ENCODE measurements around the gene LRRC8B. TPM values are rescaled to one million over a fixed set of nuclear protein-coding genes. Genes with fewer than 3 reads are reported as not detected.

The LRRC8B gene
- total and polyA plus RNA-seq, 9 donors, result 2.4 to 4.7 (median 2.8) TPM

DNA sequence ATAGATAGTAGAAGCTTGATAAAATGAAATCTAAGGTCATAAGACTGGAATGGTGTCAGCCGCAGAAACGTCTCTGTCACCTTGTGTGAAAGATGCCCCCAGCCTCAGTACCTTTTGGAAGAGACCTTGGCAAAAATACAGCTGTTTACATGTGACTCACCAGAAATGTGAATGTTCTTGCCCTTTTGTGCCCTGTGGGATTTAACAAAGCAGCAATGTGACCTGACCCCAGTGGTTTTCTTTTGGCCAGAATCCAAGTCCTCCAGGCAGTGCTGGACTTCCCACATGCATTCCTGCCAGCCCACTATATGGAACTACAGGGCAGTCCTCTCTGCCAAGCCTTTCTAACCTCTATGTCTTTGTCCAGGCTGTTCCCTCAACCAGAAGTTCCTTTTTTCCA lies 81.1 kb downstream of the LRRC8B start:
- Histone ChIP-seq H3K4me3 (ENCODE audit: low read length) (no peak overlapping the region), H3K9me3 (replicated peaks; ENCODE audit: control insufficient read depth, low read depth, low read length) (no peaks in the 10 kb centered on the region), H3K27me3 (ENCODE audit: control insufficient read depth, insufficient read depth, low read length) (no peaks in the 10 kb centered on the region), H3K27ac (ENCODE audit: low read length) (no peak overlapping the region), H3K4me1 (ENCODE audit: control insufficient read depth, insufficient read depth, low read length) (peaks cover 5% of the 10 kb centered on the region), H3K36me3 (ENCODE audit: control insufficient read depth, insufficient read depth, low read length) (no peaks in the 10 kb centered on the region)
- 67% methylated on average over 2 of the region's 2 CpGs for WGBS (ENCODE audit: insufficient coverage)
- DNase-seq, result no peak

DNA sequence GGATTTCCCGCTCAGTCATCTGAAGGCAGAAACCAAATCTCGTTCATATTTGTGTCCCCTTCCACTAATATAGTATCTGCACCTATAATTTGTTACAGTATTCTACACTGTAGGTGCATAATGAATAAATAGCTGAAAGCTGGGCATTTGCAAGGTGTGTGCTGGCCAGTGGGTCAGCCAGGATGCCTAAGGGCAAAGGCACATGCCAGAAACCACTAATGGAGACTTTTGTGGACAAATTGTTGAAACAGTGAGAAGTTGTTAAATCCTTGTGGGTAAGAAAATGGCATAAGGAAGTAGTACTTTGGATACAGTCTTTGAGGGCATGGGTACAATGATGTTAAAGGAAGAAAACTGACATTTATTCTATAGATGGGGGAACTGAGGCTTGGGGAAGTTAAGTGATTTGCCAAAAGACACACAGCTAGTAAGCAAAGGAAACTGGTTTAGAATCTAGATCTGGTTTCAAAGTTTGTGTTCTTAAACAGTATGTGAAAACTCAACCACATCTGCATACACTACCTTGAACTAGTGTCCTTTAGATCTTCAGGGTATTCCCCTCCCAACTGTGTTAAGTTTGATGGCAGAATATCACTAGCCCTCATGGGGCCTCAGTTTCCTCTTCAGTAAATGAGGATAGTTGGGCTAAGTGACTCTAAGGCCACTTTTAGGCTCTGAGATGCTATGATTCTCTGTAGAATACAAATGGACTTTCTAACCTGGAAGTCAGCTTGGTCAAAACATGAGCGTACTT lies 81.8 kb downstream of the LRRC8B start:
- WGBS (ENCODE audit: insufficient coverage), result 100% methylated on average over 1 of the region's 3 CpGs
- H3K27ac ChIP-seq (ENCODE audit: low read length), result no peak overlapping the region
- H3K36me3 ChIP-seq (ENCODE audit: control insufficient read depth, insufficient read depth, low read length), result no peaks in the 10 kb centered on the region
- H3K4me1 ChIP-seq (ENCODE audit: control insufficient read depth, insufficient read depth, low read length), result peaks cover 5% of the 10 kb centered on the region
- H3K9me3 ChIP-seq (replicated peaks; ENCODE audit: control insufficient read depth, low read depth, low read length), result no peaks in the 10 kb centered on the region
- H3K27me3 ChIP-seq (ENCODE audit: control insufficient read depth, insufficient read depth, low read length), result no peaks in the 10 kb centered on the region
- no peak overlapping the region for H3K4me3 ChIP-seq (ENCODE audit: low read length)
- no peak for DNase-seq

DNA sequence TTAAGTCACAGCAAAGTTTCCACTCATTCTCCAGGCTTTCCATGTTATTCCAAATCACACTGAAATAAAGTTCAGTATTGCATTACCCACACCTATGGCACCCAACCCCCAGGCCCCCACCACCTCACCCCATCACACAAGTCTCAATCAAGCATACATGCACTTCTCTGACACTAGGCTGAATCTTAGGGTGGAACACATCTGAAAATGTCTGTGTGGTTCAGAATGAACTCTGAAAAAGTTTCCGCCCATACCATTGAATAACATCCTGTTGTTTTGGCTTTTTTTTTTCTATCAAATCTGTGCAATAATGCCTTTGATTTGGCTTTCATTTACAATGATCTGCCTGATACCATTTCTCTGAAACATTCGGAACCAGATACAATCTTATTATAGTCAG lies 82.5 kb downstream of the LRRC8B start:
- peaks cover 5% of the 10 kb centered on the region for H3K4me1 ChIP-seq (ENCODE audit: control insufficient read depth, insufficient read depth, low read length)

GRCh38 chr1:89607586-89608318 lies 83.1 kb downstream of the LRRC8B start:
- H3K4me3 ChIP-seq (ENCODE audit: low read length), result no peak overlapping the region
- H3K27ac ChIP-seq (ENCODE audit: low read length), result no peak overlapping the region
- WGBS (ENCODE audit: insufficient coverage), result 43% methylated on average over 3 of the region's 5 CpGs
- H3K36me3 ChIP-seq (ENCODE audit: control insufficient read depth, insufficient read depth, low read length), result no peaks in the 10 kb centered on the region
- no peaks in the 10 kb centered on the region for H3K27me3 ChIP-seq (ENCODE audit: control insufficient read depth, insufficient read depth, low read length)
- DNase-seq, result no peak
- peaks cover 5% of the 10 kb centered on the region for H3K4me1 ChIP-seq (ENCODE audit: control insufficient read depth, insufficient read depth, low read length)
- no peaks in the 10 kb centered on the region for H3K9me3 ChIP-seq (replicated peaks; ENCODE audit: control insufficient read depth, low read depth, low read length)

More for the DNA sequence above, 82.5 kb downstream of the LRRC8B start:
- no peak for DNase-seq
- H3K27ac ChIP-seq (ENCODE audit: low read length), result no peak overlapping the region
- H3K27me3 ChIP-seq (ENCODE audit: control insufficient read depth, insufficient read depth, low read length), result no peaks in the 10 kb centered on the region
- no peaks in the 10 kb centered on the region for H3K36me3 ChIP-seq (ENCODE audit: control insufficient read depth, insufficient read depth, low read length)
- H3K4me3 ChIP-seq (ENCODE audit: low read length), result no peak overlapping the region
- no CpG with 5 or more reads among the region's 2 CpGs for WGBS (ENCODE audit: insufficient coverage)
- H3K9me3 ChIP-seq (replicated peaks; ENCODE audit: control insufficient read depth, low read depth, low read length), result no peaks in the 10 kb centered on the region

GRCh38 chr1:89608319-89608983 lies 83.8 kb downstream of the LRRC8B start:
- no peak overlapping the region for H3K4me3 ChIP-seq (ENCODE audit: low read length)
- no peak overlapping the region for H3K27ac ChIP-seq (ENCODE audit: low read length)

GRCh38 chr1:89608984-89609725 lies 84.5 kb downstream of the LRRC8B start:
- WGBS (ENCODE audit: insufficient coverage), result 90% methylated on average over 18 of the region's 20 CpGs
- Histone ChIP-seq H3K4me3 (ENCODE audit: low read length) (no peak overlapping the region), H3K27ac (ENCODE audit: low read length) (no peak overlapping the region)

More at GRCh38 chr1:89608319-89608983, 83.8 kb downstream of the LRRC8B start:
- 83% methylated on average over 1 of the region's 9 CpGs for WGBS (ENCODE audit: insufficient coverage)
- Histone ChIP-seq H3K9me3 (replicated peaks; ENCODE audit: control insufficient read depth, low read depth, low read length) (no peaks in the 10 kb centered on the region), H3K36me3 (ENCODE audit: control insufficient read depth, insufficient read depth, low read length) (no peaks in the 10 kb centered on the region), H3K27me3 (ENCODE audit: control insufficient read depth, insufficient read depth, low read length) (no peaks in the 10 kb centered on the region), H3K4me1 (ENCODE audit: control insufficient read depth, insufficient read depth, low read length) (peaks cover 1% of the 10 kb centered on the region)
- no peak for DNase-seq

DNA sequence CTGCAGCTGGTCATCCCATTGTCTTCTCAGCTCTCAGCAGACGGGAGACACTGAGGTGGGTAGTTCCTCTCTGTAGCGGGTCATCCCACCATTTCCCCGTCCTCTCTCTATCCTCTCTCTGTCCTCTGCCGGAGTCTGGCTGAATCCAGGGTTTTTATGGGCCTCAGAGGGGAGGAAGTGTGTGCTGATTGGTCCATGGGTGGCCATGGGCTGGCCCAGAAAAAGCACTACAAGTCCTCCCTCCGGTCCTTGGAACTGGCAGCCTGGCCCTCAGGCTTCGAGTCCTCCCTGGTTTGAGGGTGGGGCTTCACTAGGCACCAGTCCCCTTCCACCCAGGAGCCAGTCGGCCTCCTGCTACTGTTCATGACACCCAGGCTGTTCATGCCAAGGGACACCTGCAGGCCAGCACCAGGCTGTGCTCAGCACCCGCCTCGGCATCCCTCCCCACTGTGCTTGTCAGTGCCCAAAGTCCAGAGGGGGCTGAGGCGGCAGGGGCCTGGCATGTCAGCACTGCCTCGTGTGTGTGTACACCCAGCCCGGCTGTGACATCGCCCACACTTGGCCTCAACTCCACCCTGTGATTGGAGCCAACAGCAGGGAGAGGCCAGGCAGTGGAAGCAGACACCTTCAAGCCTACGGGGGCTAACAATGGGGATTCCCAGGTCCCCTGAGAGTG lies 85.3 kb downstream of the LRRC8B start:
- Histone ChIP-seq H3K9me3 (replicated peaks; ENCODE audit: control insufficient read depth, low read depth, low read length) (no peaks in the 10 kb centered on the region), H3K4me1 (ENCODE audit: control insufficient read depth, insufficient read depth, low read length) (no peaks in the 10 kb centered on the region), H3K36me3 (ENCODE audit: control insufficient read depth, insufficient read depth, low read length) (no peaks in the 10 kb centered on the region), H3K27me3 (ENCODE audit: control insufficient read depth, insufficient read depth, low read length) (no peaks in the 10 kb centered on the region), H3K4me3 (ENCODE audit: low read length) (no peak overlapping the region), H3K27ac (ENCODE audit: low read length) (no peak overlapping the region)
- DNase-seq, result no peak
- 77% methylated on average over 10 of the region's 14 CpGs for WGBS (ENCODE audit: insufficient coverage)

More at GRCh38 chr1:89608984-89609725, 84.5 kb downstream of the LRRC8B start:
- Histone ChIP-seq H3K36me3 (ENCODE audit: control insufficient read depth, insufficient read depth, low read length) (no peaks in the 10 kb centered on the region), H3K9me3 (replicated peaks; ENCODE audit: control insufficient read depth, low read depth, low read length) (no peaks in the 10 kb centered on the region), H3K27me3 (ENCODE audit: control insufficient read depth, insufficient read depth, low read length) (no peaks in the 10 kb centered on the region), H3K4me1 (ENCODE audit: control insufficient read depth, insufficient read depth, low read length) (no peaks in the 10 kb centered on the region)
- DNase-seq, result no peak

DNA sequence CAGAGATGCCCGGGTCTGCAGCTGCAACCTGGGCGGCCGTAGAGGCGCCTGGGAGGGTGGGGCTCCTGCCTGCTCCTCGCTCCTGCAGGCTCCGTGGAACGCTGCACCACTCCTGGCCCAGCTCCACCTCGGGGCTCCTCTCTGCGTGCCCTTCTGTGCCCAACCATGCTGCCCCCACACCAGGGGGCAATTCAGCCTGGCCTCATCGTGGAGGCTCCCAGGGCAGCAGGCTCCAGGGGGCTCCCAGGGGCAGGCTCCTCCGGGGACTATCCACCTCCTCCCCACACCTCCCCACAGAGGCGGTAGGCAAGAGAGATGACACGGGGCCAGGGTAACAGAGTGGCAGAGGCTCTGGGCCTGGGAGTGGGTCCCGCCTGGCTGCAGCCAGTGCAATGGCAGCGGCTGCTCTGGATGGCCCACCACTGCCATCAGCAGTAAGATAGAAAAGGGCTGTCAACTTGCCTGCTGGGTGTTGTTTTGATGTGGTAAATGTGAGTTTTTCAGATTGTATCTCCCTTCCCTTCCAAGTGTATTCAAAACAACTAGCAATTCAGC lies 85.9 kb downstream of the LRRC8B start:
- Histone ChIP-seq H3K4me3 (ENCODE audit: low read length) (no peak overlapping the region), H3K36me3 (ENCODE audit: control insufficient read depth, insufficient read depth, low read length) (no peaks in the 10 kb centered on the region), H3K9me3 (replicated peaks; ENCODE audit: control insufficient read depth, low read depth, low read length) (no peaks in the 10 kb centered on the region), H3K27ac (ENCODE audit: low read length) (no peak overlapping the region), H3K27me3 (ENCODE audit: control insufficient read depth, insufficient read depth, low read length) (no peaks in the 10 kb centered on the region), H3K4me1 (ENCODE audit: control insufficient read depth, insufficient read depth, low read length) (no peaks in the 10 kb centered on the region)
- no peak for DNase-seq
- 85% methylated on average over 13 of the region's 15 CpGs for WGBS (ENCODE audit: insufficient coverage)

DNA sequence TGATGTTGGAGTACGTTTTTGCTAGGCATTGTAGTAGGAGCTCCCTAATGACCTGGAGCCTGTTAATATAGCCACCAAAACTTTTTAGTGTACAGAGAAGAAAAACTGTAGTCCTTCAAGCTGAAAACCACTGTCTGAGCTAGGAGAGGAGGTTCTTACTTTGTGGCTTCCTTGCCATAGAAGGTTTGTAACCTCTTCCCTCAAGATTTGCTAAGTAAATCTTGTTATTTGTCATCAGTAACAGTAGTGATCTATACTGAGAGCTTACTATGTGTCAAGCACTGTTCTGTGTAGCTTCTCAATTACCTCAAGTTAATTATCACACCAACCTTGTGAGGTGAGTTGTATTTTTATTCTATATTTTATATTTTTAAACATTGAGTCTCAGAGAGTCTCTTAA lies 87.1 kb downstream of the LRRC8B start:
- no peak for DNase-seq
- Histone ChIP-seq H3K27ac (ENCODE audit: low read length) (no peak overlapping the region), H3K4me1 (ENCODE audit: control insufficient read depth, insufficient read depth, low read length) (peaks cover 4% of the 10 kb centered on the region), H3K27me3 (ENCODE audit: control insufficient read depth, insufficient read depth, low read length) (no peaks in the 10 kb centered on the region), H3K9me3 (replicated peaks; ENCODE audit: control insufficient read depth, low read depth, low read length) (no peaks in the 10 kb centered on the region), H3K4me3 (ENCODE audit: low read length) (no peak overlapping the region), H3K36me3 (ENCODE audit: control insufficient read depth, insufficient read depth, low read length) (no peaks in the 10 kb centered on the region)
- WGBS (ENCODE audit: insufficient coverage), result no CpG with 5 or more reads among the region's 1 CpG
